ENCODE results near the gene SLBP.

SLBP gene

DNA sequence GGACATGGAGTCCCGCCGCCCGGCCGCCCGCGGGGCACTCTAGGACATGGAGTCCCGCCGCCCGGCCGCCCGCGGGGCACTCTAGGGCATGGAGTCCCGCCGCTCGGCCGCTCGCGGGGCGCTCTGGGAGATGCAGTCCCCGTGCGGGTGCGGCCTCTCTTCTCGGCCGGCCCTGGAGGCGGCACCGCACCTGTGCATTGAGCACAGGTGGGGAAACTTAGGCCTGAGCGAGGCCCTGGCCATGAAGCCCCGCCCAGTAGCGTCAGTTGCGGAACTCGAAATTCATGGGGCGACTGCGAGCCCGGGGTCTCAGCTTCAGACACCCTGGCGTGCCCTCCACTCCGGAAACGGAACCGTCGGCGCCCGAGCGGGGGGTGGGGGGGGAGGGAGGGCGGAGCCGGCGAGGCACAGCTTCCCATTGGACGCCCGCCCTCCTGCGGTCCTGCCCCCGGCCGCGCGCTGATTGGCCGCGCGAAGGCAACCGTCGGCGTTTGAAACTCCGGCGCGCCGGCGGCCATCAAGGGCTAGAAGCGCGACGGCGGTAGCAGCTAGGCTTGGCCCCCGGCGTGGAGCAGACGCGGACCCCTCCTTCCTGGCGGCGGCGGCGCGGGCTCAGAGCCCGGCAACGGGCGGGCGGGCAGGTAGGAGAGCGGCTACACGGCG, 9.0 kb upstream of the SLBP start, which contains the start of the genes TACC3 and TMEM129:
Gene TACC3, plus strand, starts transcription at position 519 of the 663 bp plus-strand sequence. CDS start 1,901 bp downstream, outside the sequence.
Gene TMEM129, minus strand, starts transcription at position 321 of the 663 bp plus-strand sequence. CDS start 486 bp downstream, outside the sequence.
- Histone ChIP-seq H3K14ac (ENCODE audit: low read length in 2 of 2) (peak within 1 kb of the TSS in 1 of 2 experiments; percentile 86), H2BK15ac (ENCODE audit: low read depth, poor library complexity, severe bottlenecking) (peak within 1 kb of the TSS; percentile 60), H3K23ac (ENCODE audit: low read length in 2 of 2) (peak within 1 kb of the TSS in 1 of 2 experiments; percentile 80), H3K9ac (ENCODE audit: low read length) (peak within 1 kb of the TSS; percentile 93), H3K9me3 (ENCODE audit: control insufficient read depth, low read length) (no peaks in the 10 kb centered on the region), H2AFZ (ENCODE audit: low read depth, low read length) (peak within 1 kb of the TSS; percentile 55), H3K36me3 (ENCODE audit: control insufficient read depth in 1 of 2, insufficient read depth in 2 of 2, low read depth in 1 of 2, low read length in 2 of 2) (peaks cover 36 to 44% of the 10 kb centered on the region in 2 experiments), H3K4me3 (ENCODE audit: insufficient read depth in 1 of 2, low read depth in 1 of 2, low read length in 2 of 2) (peak within 1 kb of the TSS; percentile 76 to 93), H3K27ac (ENCODE audit: low read length, poor library complexity, severe bottlenecking) (peak within 1 kb of the TSS; percentile 81), H4K91ac (ENCODE audit: low read length) (peak within 1 kb of the TSS; percentile 89), H3K27me3 (ENCODE audit: control insufficient read depth in 1 of 2, insufficient read depth in 1 of 2, low read length in 2 of 2) (no peaks in the 10 kb centered on the region), H2AK5ac (ENCODE audit: low read length, severe bottlenecking) (no peak within 1 kb of the TSS), H3K79me1 (replicated peaks; ENCODE audit: low read length, poor library complexity, severe bottlenecking) (peaks cover 27% of the 10 kb centered on the region), H3K4ac (ENCODE audit: low read depth in 1 of 2, low read length in 2 of 2) (peak within 1 kb of the TSS; percentile 71 to 93), H2BK5ac (ENCODE audit: low read depth, low read length, poor library complexity, severe bottlenecking) (peak within 1 kb of the TSS; percentile 69), H3K4me2 (ENCODE audit: low read length, poor library complexity, severe bottlenecking) (peak within 1 kb of the TSS; percentile 81), H3K18ac (ENCODE audit: low read depth in 1 of 2, low read length in 2 of 2) (peak within 1 kb of the TSS; percentile 78 to 95), H2BK120ac (ENCODE audit: low read depth, low read length) (no peak within 1 kb of the TSS), H4K8ac (ENCODE audit: low read length) (peak within 1 kb of the TSS; percentile 100), H2BK12ac (ENCODE audit: low read length in 2 of 2) (peak within 1 kb of the TSS in 1 of 2 experiments; percentile 55), H3K4me1 (ENCODE audit: control insufficient read depth, insufficient read depth, low read depth, low read length) (peaks cover 47% of the 10 kb centered on the region)
- WGBS = 0% methylated on average over 53 of the region's 83 CpGs
- peak; percentile 91 for DNase-seq

GRCh38 chr4:1720163-1720983, 8.3 kb upstream of the SLBP start:
- peak overlapping the region; percentile 93 for H3K9ac ChIP-seq (ENCODE audit: low read length)
- H3K4me3 ChIP-seq (ENCODE audit: insufficient read depth in 1 of 2, low read depth in 1 of 2, low read length in 2 of 2) = peak overlapping the region; percentile 74 to 93
- peaks cover 43% of the 10 kb centered on the region for H3K4me1 ChIP-seq (ENCODE audit: control insufficient read depth, insufficient read depth, low read depth, low read length)
- peak overlapping the region; percentile 43 for H3K27ac ChIP-seq (ENCODE audit: low read length, poor library complexity, severe bottlenecking)
- no peaks in the 10 kb centered on the region for H3K27me3 ChIP-seq (ENCODE audit: control insufficient read depth in 1 of 2, insufficient read depth in 1 of 2, low read length in 2 of 2)
- peak; percentile 63 for DNase-seq
- H3K9me3 ChIP-seq (ENCODE audit: control insufficient read depth, low read length) = no peaks in the 10 kb centered on the region
- H4K91ac ChIP-seq (ENCODE audit: low read length) = peak overlapping the region; percentile 89
- no peak overlapping the region for H2BK5ac ChIP-seq (ENCODE audit: low read depth, low read length, poor library complexity, severe bottlenecking)
- peaks cover 38 to 39% of the 10 kb centered on the region in 2 experiments for H3K36me3 ChIP-seq (ENCODE audit: control insufficient read depth in 1 of 2, insufficient read depth in 2 of 2, low read depth in 1 of 2, low read length in 2 of 2)
- WGBS = 4% methylated on average over 70 of the region's 79 CpGs
- H3K14ac ChIP-seq (ENCODE audit: low read length in 2 of 2) = peak overlapping the region in 1 of 2 experiments; percentile 86
- H2BK15ac ChIP-seq (ENCODE audit: low read depth, poor library complexity, severe bottlenecking) = peak overlapping the region; percentile 60
- H3K79me1 ChIP-seq (replicated peaks; ENCODE audit: low read length, poor library complexity, severe bottlenecking) = peaks cover 24% of the 10 kb centered on the region
- peak overlapping the region in 1 of 2 experiments; percentile 55 for H2BK12ac ChIP-seq (ENCODE audit: low read length in 2 of 2)
- peak overlapping the region; percentile 71 to 93 for H3K4ac ChIP-seq (ENCODE audit: low read depth in 1 of 2, low read length in 2 of 2)
- H3K23ac ChIP-seq (ENCODE audit: low read length in 2 of 2) = peak overlapping the region in 1 of 2 experiments; percentile 70
- no peak overlapping the region for H2BK120ac ChIP-seq (ENCODE audit: low read depth, low read length)
- H3K4me2 ChIP-seq (ENCODE audit: low read length, poor library complexity, severe bottlenecking) = peak overlapping the region; percentile 81
- no peak overlapping the region for H2AK5ac ChIP-seq (ENCODE audit: low read length, severe bottlenecking)
- H4K8ac ChIP-seq (ENCODE audit: low read length) = peak overlapping the region; percentile 100
- H3K18ac ChIP-seq (ENCODE audit: low read depth in 1 of 2, low read length in 2 of 2) = peak overlapping the region; percentile 78 to 95
- H2AFZ ChIP-seq (ENCODE audit: low read depth, low read length) = peak overlapping the region; percentile 55

DNA sequence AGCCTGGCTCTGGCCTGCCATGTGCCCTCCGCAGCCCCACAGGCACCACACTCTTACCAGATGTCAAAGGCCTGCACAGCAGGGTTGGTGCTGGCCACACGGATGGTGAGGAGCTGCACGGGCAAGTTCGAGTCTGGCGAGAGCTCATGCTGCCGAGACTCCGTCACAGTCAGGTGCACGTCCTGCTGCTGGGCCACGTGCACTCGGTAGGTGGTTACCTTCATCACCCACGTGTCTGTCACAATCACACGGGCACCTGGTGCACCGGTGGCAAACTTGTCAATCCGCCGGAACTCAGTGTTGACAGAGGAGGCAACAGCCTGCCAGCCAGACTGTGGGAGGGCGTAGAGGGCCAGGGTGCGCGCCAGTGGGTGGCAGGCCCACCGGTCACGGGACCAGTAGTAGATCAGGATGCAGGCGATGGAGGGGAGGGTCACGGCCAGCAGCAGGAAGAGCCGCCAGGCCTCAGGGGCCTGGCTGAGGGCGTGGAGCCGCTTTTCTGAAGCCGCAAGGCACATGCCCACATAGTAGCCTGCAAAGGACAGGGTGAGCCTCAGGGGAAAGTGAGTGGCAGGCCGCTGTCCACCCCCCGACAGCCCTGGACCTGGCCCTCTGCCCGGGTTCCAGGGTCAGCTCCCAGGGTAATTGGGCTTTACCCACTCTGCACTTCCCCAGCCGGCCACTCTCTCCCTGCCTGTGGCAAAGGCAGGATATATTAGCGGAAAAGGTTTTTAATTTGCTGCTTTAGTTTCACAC, 6.2 kb upstream of the SLBP start:
- 95% methylated on average over 30 of the region's 31 CpGs for WGBS
- no peak overlapping the region for H2BK120ac ChIP-seq (ENCODE audit: low read depth, low read length)
- no peak overlapping the region for H3K14ac ChIP-seq (ENCODE audit: low read length in 2 of 2)
- no peak overlapping the region for H4K8ac ChIP-seq (ENCODE audit: low read length)
- H3K23ac ChIP-seq (ENCODE audit: low read length in 2 of 2) = no peak overlapping the region
- no peak for DNase-seq
- no peaks in the 10 kb centered on the region for H3K27me3 ChIP-seq (ENCODE audit: control insufficient read depth in 1 of 2, insufficient read depth in 1 of 2, low read length in 2 of 2)
- no peak overlapping the region for H2BK15ac ChIP-seq (ENCODE audit: low read depth, poor library complexity, severe bottlenecking)
- H3K27ac ChIP-seq (ENCODE audit: low read length, poor library complexity, severe bottlenecking) = no peak overlapping the region
- H3K4ac ChIP-seq (ENCODE audit: low read depth in 1 of 2, low read length in 2 of 2) = no peak overlapping the region
- no peak overlapping the region for H3K9ac ChIP-seq (ENCODE audit: low read length)
- H2BK12ac ChIP-seq (ENCODE audit: low read length in 2 of 2) = no peak overlapping the region
- H2AK5ac ChIP-seq (ENCODE audit: low read length, severe bottlenecking) = no peak overlapping the region
- peaks cover 42% of the 10 kb centered on the region for H3K4me1 ChIP-seq (ENCODE audit: control insufficient read depth, insufficient read depth, low read depth, low read length)
- no peaks in the 10 kb centered on the region for H3K9me3 ChIP-seq (ENCODE audit: control insufficient read depth, low read length)
- H2BK5ac ChIP-seq (ENCODE audit: low read depth, low read length, poor library complexity, severe bottlenecking) = no peak overlapping the region
- H3K36me3 ChIP-seq (ENCODE audit: control insufficient read depth in 1 of 2, insufficient read depth in 2 of 2, low read depth in 1 of 2, low read length in 2 of 2) = peaks cover 30 to 34% of the 10 kb centered on the region in 2 experiments
- H4K91ac ChIP-seq (ENCODE audit: low read length) = no peak overlapping the region
- no peak overlapping the region for H3K4me3 ChIP-seq (ENCODE audit: insufficient read depth in 1 of 2, low read depth in 1 of 2, low read length in 2 of 2)
- H3K79me1 ChIP-seq (replicated peaks; ENCODE audit: low read length, poor library complexity, severe bottlenecking) = peaks cover 21% of the 10 kb centered on the region
- no peak overlapping the region for H3K4me2 ChIP-seq (ENCODE audit: low read length, poor library complexity, severe bottlenecking)
- no peak overlapping the region for H2AFZ ChIP-seq (ENCODE audit: low read depth, low read length)
- no peak overlapping the region for H3K18ac ChIP-seq (ENCODE audit: low read depth in 1 of 2, low read length in 2 of 2)
